C1 segment of cervical spinal cord (tissue), 14 donors: ENCODE data around the gene MMP12.

Experiments used
- DNase-seq, 14 donors: peaks; one replicate each; lab custom pipeline; 2025; lab: John Stamatoyannopoulos, UW

Gene MMP12

DNA sequence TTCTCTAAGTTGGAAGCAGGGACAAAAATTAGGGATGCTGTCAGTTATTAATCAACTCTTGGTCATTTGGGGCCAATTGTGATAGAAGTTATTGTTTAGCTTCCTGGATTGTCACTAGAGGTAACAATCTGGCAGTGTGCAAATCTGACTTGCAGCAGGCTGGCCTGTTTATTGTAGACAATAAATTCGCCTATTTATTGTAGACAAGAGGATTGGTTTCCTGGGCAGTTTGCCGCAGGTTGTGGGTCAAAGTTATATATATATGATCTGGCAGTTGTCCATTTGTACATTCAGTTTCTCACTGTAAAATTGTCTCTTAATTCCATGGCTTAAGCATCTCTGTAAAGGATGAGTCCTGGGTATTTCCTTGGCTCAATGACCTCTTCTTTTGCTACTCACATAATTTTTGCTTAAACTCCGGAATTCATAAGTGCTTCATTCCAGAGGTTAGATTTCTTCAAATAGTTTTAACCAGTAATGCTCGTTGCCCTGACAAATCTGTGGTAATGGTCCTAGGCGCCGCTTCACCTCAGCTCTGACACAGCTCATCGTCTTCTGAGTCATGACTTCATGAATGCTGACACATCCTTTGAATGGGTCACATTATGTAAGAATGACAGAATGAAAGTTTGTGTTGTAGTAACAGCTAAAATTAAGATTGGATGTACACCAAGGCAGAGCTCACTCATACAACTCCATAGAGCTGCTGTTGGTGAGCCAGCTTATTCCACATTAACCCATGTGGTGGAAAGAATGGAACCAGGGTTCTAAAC lies 23.6 kb downstream of the MMP12 start:
- DNase-seq = no peak

DNA sequence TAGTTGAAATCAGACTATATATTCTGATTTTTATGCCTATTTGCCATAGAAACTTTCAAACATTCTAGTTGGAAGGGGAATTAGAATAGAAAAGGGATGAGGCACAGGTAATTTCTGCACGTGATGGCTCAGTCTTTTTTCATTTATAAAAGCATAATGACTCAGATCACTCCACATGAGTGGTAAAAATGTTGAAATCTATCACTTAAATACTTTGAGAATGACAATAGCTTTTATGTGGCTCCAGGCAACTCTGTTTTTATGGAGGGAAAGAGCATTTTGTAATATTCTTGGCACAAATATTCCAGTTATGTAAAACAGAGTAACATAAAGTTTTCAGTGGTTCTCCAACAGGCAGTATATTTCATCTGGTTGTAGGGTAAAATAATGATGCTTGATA lies 25.5 kb downstream of the MMP12 start:
- no peak for DNase-seq

DNA sequence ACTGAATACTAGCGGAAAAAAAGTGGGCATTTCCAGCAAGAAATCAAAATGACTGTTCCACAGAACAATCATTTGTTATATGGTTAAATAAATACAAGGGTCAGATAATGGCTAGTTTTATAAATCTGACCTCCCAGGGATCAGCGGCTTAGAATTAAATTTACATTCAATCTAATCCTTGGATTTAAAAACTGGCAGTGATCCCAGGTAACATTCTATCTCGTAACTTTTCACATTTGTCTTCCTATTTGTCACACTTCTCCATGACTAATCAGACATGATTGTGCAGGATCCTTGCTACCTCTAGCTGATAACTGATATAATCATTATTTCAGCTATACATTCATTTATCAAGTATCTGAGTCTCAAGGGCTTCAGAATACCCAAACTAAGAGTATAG lies 28.5 kb downstream of the MMP12 start:
- no peak for DNase-seq

DNA sequence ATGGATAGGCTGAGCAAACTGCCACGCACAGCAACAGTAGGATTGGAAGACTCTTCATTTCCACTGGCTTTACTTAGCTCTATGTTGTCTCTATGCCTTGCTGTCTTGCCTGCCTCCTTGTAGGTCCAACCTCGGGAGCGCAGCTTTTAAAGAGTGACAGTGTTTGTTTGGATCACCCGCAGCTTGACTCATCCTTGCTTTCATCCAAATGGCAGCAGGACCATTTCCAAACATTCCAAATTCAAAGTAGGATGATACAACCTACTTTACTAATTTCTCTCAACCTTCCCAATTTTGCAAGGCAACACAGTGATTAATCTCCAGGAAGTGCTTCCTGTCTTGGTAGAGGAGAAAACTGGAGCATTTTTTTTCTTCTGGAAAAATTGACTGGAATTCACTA lies 31.3 kb downstream of the MMP12 start, which contains the start of gene MMP3:
MMP3 (minus strand) TSS at position 121 of the 400 bp plus-strand sequence; CDS start at position 58, 63 bp downstream.
- no peak for DNase-seq

DNA sequence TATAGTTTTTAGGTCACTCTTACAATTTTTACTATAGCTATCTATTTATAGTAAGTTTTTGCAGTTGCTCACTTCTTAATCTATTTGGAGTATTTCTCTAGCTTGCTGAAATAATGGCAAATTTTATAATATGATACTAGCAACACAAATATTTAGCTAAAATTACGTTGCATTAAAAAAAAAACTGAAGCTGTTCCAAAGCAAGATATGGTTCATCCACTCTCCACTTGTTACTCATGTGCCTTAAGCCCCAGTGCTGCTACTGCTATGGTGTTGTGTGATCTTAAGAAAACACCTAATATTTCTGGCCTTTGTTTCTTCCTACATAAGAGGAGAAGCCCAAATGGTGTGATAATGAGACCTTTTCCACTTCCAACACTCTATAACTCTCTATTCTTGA lies 31.9 kb downstream of the MMP12 start:
- DNase-seq = no peak

DNA sequence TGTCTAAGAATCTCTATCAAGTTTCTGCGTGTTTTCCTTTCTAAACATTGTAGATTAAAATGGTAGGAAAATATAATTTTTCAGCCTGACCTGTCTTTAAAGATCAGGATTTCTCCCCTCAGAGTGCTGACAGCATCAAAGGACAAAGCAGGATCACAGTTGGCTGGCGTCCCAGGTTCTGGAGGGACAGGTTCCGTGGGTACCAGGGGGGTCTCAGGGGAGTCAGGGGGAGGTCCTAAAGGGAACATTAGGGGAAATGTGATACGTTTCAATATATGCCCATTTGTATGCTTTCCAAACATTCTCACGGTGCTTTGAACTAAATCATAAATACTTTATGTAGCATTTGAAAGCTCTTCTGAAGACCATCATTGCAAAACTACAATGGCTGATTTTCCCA lies 34.8 kb downstream of the MMP12 start:
- no peak for DNase-seq

DNA sequence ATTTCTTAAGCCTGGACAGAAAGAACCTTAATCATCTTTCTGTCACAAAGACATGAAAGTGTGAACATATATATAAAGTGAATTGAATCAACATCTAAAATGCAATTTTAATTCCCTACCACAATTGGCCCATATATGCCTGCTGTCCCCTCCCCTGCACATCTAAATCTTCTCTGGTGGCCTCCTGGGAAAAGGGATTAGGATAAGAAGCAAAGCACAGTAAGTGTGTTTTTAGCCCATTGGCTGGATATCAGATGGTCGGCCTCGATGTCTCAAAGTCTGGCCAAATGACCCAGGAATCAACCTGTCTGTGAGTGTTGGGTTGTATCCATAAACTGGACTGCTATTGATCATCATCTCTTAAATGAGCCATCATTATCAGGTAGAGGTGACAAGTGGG lies 37.1 kb downstream of the MMP12 start:
- DNase-seq = no peak

DNA sequence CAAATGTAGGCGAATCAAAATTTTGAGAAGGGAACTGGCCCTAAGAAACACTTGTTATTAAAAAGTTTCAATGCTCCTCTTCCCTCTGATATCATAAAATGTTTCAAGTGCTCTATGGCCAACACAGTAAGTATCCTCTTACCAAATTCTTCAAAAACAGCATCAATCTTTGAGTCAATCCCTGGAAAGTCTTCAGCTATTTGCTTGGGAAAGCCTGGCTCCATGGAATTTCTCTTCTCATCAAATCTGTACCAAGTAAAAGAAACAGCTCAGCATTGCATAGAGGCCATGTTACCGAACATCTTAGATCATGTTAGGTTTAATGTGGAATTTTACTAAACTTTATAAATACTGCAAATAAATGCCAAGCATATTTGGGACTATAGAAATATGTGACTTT lies 37.6 kb downstream of the MMP12 start:
- no peak for DNase-seq

DNA sequence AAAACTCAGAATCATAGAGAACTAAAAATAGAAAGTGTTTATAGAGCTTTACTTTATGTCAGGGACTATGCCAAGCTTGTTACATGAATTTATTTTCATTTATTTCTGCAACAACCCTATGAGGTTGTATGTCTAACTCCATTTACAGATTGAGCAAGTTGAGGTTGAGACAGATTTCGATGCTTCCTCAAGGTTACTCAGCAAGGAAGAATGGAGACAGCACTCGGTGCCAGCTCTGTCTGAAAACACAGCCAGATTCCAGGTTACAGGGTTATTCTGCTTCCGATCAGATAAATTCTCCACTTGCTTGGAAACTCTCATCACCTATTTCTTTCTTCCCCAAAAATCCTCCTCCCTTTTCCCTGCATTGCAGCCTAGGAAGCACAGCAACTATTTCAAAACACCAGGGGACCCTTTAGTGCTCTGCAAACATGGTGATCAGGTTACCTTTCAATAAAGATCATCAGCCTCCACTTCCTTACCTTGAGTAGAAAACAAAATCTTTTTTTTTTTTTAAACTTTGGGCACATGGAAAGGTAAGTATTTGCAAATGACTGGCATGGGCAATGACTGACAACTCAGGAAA lies 38.4 kb downstream of the MMP12 start:
- DNase-seq = no peak

DNA sequence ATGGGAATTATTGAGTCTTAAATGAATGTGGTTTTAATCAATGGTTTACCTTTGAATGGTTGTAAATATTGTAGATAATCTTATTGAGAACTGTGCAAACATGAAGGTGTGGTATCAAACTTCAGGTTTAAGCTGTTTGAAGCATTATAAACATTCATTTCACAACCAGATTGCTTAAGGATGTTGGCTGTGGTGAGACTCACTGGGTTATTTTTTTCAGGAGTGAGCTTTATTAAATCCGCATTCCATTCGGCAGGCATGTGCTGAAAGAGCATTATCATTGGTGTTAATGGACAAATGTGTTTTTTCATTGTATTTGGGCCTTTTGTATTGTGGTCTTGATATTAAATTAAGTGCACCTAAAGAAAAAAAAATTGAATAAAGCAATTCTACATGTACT lies 41.1 kb downstream of the MMP12 start:
- no peak for DNase-seq

DNA sequence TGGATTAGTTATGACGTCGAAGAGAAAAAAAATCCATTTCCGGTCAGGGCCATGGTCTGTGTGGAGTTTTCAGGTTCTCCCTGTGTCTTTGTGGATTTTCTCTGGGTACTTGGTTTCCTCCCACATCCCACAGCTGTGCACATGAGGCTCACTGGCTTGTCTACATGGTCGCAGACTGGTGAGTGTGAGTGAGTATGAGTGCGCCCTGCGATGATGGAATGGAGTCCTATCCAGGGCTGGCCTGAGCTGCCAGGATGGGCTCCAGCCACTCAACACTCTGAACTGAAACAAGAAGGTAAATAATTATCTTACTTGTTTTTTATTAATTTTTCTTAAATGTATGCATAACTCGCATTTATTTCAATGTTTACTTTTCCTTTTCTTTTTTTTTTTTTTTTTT lies 42.2 kb downstream of the MMP12 start:
- no peak for DNase-seq

DNA sequence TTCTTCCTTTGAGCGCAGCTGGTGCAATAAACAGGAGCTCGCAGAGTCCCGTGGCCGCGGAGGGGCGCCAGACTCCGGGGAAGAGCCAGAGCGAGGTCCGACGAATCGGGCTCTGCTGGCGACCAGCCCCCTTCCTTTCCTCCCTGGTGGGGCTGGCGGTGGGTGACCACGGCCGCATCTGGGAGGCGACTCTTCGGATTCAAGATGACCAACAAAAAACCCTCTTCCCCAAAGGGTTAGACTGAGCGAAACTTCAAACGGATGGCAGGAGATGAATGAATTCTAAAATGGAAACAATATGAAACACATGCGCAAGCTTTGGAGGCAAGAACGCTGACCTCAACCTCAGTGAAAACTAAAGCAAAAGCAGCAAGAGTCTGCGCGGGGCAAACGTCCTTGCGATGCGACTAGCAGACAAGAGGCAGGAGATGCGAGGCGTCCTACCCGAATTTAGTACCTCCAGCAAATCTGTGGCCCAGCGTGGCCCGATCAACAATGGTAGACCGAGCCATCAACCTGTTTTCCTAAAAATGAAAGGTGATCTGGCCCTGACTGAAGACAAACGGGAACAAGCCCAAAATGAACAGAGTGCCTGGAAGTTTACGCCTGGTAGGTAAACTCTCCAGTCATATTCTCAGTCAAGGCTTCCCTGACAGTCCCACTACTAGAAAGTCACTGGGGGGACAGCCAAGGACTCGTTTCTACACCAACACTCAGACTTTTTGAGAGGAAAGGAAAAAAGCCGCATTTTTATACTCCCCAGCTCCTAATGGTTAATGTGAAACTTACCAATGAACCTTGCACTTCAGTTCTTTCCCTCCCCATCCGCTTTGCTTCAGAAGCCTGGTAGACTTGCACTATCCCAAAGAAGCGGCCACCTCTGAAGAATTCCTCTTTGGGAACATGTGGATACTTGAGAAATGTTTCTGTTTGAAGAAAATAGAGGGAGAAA lies 43.0 kb downstream of the MMP12 start:
- DNase-seq = peak in 4 of 14 donors; percentile 4 to 24 (median 12)

DNA sequence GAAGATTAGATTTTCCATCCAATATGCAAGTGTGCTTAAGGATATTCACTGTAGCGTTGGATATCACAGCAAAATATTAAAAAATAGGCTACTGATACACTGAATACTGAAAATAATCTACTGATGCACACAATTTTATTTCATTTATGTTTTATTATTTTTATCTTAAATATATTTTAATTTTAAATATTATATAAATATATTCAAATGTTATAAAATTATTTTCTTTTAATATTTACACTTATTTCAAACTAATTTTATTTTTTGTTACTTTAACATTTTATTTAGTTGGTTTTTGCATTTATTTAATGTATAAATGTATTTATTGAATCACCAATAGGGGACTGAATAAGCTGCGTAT lies 43.7 kb downstream of the MMP12 start:
- DNase-seq = no peak

DNA sequence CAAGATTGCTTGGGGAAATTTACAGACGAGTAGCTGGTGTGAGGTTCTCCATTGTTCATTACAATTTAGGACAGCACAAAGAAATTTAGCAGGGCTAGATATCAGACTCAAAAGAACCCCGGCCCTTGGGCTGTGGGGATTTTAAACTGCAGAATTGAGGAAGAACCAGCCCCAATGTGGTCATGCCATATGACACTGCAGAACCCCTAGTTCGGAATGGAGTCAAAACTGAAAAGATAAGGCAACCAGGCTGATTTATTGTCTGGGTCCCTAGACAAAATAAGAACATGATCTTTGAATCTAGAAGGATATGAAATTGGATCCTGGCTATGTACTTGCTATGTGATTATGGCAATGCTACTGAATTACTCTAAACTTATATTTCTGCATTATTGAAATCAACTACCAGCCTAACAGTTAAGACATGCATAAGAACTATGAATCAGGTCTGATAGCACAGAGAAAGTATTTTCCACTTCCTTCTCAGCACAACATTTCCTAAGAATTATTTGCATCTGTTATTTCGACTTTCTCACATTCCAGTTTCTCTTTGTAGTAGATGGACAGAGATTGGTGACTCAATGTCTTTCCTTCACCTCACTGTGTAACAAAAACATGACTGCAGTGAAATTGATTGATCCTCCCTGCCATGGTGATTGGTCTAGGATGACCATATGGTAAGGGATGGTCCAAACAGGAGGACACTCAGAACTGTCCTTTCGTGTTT lies 44.6 kb downstream of the MMP12 start:
- no peak for DNase-seq

DNA sequence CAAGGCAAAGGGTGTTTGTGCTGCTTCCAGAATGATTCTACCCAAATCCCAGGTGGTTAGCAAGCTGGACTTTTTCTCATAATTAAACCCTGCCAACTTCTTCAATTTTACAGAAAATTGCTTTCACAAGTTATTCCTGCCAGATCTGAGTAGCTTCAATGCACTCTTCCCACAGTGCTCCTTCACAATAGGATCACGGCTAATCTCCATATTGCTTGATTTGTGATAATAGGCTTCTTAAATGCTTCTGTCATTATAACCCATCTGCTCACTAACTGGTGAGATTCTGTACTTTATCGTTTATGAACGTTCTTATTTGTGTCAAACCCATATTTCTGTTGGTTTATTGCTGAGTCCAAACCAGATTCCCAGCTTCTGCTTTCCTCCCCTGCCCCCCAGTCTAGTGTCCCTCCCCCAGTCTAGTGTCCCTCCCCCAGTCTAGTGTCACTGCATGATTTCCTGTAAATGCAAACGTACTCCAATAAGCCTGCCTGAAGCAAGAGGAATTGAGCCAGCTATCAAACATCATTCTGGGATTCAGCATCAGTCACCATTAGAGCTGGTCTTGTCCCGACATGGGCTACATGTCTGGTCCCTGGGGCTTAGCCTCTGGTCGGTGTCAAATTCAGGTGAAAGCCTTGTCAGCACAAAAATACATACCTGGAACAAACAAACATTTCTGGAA lies 45.3 kb downstream of the MMP12 start:
- no peak for DNase-seq

DNA sequence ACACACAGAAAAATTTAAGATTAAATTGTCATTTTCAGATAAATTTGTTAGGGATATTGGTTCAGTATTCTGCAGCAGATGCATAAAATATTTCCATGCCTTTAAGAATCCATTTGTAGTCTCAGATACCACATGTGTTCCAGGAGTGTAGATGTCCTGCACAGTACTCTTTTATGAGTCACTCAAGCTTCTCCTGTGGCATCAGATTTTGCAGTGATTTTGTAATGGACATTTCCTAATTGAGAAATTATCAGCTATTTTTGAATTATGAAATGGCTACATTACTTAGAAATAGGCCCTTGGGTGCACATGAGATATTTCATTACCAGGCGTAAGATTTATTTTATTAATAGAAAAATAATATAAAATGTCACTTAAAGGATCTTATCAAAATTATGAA lies 50.2 kb downstream of the MMP12 start:
- no peak for DNase-seq

DNA sequence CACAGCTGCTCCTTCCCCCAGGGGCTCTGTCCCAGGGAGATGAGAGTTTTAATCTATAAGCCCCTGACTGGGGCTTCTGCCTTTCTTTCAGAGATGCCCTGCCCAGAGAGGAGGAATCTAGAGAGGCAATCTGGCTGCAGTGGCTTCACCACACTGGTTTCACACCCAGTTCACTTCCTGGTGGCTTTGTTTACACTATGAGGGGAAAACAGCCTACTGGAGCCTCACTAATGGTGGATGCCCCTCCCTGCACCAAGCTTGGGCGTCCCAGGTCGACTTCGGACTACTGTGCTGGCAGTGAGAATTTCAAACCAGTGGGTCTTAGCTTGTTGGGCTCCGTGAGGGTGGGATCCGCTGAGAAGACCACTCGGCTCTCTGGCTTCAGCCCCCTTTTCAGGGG lies 55.3 kb downstream of the MMP12 start:
- DNase-seq = no peak

DNA sequence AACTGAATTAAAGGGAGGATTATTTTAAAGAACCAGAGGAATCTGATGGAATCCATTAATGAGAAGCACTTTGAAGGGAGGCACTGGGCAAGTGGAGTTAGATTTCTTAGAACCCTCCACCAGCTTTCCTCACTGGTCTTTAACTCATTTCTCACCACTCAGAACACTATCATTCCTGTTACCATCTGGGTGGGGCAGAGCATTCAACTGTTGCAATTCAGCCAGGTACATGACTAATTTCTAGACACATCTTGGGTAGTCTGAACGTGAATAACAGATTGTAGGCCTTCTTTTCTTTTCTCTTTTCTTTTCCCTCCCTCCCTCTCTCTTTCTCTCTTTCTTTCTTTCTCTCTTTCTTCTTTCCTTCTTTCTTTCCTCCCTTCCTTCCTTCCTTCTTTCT lies 61.3 kb downstream of the MMP12 start:
- no peak for DNase-seq
